Activated CD4-positive, alpha-beta T cell treated with anti-CD3 and anti-CD28 coated beads for 36 hours (primary cell): ENCODE measurements around the gene L3MBTL4. TPM values are rescaled to one million over a fixed set of nuclear protein-coding genes. Genes with fewer than 3 reads are reported as not detected.
"Not testable (repeated sequence)": the region's sequence is repeated elsewhere in the genome, so short reads cannot be mapped to it uniquely, and the experiment has no call there.

ENCODE experiments used
- ATAC-seq: fragments of 200-7000 bp; cut with Tn5 transposase; one replicate; pipeline ENCODE4 v1.10.0; 2021; ENCODE audit warnings: mild to moderate bottlenecking, moderate library complexity
- CTCF ChIA-PET: fragments of 350-600 bp; sonication (Branson Sonifier 250); formaldehyde crosslinking; loops from one replicate; lab custom pipeline; 2021; ENCODE audit warnings: antibody characterized with exemption; lab: Charles Lee
- POLR2A ChIA-PET: fragments of 350-600 bp; sonication (Branson Sonifier 250); formaldehyde crosslinking; loops from one replicate; lab custom pipeline; 2021; ENCODE audit warnings: antibody characterized with exemption, inconsistent platforms; lab: Charles Lee
- DNase-seq: peaks from one replicate; pipeline ENCODE4 v3.0.0-alpha.2; 2020
- H3K27ac Mint-ChIP-seq: one replicate; pipeline ENCODE4 v1.8.0; 2021; ENCODE audit warnings: mixed read lengths
- H3K27me3 Mint-ChIP-seq: one replicate; pipeline ENCODE4 v1.8.0; 2021; ENCODE audit warnings: mixed read lengths
- H3K36me3 Mint-ChIP-seq: one replicate; pipeline ENCODE4 v1.8.0; 2021; ENCODE audit warnings: low read depth, mixed read lengths
- H3K4me1 Mint-ChIP-seq: one replicate; pipeline ENCODE4 v1.8.0; 2021; ENCODE audit warnings: mixed read lengths
- H3K4me3 Mint-ChIP-seq: one replicate; pipeline ENCODE4 v1.8.0; 2021; ENCODE audit warnings: mild to moderate bottlenecking, moderate library complexity, mixed read lengths
- H3K9me3 Mint-ChIP-seq: one replicate; pipeline ENCODE4 v1.8.0; 2021; ENCODE audit warnings: low read depth, mixed read lengths
- intact Hi-C, 2 experiments: fragments of 100-400 bp; cut with DNase I in 1 of 2; cut with micrococcal nuclease in 1 of 2; formaldehyde crosslinking; loops; one replicate each; pipeline versions ENCODE4 v1.14.2 to v1.15.1; 2022 to 2024; cut with DNase I, micrococcal nuclease
- total RNA-seq, 2 experiments: library from RNA; stranded (reverse); gene quantifications; one replicate each; pipeline ENCODE4 v1.2.3, GENCODE V29; 2021

L3MBTL4 gene
- total RNA-seq, 2 experiments from 2014 or later, result 0.11 to 0.21 TPM

DNA sequence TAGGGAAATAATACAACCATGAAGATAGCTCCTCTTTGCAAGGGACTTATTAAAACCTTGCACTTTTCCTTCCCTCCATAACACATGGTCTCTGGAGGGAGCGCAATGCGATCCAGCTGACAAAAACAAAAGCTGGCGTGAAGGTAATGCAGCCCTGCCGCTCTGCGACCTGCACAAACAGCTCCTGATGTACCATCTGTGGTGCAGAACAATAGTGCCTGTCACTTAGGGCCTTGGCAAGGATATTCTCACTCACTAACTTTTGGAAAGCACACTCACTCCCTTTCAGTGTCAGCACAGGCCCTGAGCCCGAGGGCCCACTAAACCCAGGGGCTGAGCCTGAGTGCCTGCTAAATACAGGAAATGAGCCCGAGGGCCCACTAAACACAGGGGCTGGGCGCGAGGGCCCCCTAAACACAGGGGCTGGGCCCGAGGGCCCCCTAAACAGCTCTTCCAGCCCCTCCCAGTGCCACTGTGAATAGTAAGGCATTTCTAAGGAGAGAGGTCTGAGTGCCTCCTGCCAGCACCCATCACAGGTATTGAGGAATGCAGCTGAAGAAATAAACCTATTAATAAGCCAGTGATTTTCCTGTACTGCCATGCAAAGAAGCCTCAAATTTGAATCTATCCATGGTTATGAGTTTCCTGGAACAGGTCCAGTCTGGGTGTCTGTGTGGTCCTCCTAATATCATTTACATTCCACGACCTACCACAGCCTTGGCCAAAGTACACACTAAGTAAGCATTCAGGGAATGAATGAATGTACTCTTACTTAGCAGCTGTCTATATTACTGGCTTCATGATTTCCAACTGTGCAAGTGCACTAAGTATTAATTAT lies 9.3 kb downstream of the L3MBTL4 start:
- no peaks in the 10 kb centered on the region for H3K9me3 Mint-ChIP-seq
- ATAC-seq, result no peak
- intact Hi-C loops, result no loop called here
- no peak overlapping the region for H3K4me3 Mint-ChIP-seq
- ChIA-PET CTCF (no interaction called here), POLR2A (no interaction called here)
- peaks cover 3% of the 10 kb centered on the region for H3K27me3 Mint-ChIP-seq
- H3K36me3 Mint-ChIP-seq, result no peaks in the 10 kb centered on the region
- H3K27ac Mint-ChIP-seq, result no peak overlapping the region
- DNase-seq, result no peak
- H3K4me1 Mint-ChIP-seq, result no peaks in the 10 kb centered on the region

DNA sequence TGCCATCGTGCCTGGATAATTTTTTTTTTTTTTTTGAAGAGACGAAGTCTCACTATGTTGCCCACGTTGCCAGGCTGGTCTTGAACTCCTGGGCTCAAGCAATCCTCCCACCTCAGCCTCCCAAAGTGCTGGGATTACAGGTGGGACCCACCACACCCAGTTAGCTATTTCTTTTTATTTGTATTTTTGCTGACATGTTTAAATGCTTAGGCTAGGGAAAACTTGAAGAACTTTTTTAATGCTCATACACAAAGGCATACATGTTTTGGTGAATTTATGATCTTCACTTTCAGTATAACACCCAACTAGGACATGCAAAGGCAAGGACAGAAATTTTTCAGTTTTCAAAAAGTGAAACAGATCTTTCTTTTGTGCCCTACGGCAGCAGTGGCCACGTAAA lies 9.9 kb downstream of the L3MBTL4 start:
- ChIA-PET CTCF (no interaction called here), POLR2A (no interaction called here)
- H3K4me1 Mint-ChIP-seq, result no peaks in the 10 kb centered on the region
- DNase-seq (no peak), ATAC-seq (no peak)
- no peak overlapping the region for H3K27ac Mint-ChIP-seq
- H3K36me3 Mint-ChIP-seq, result no peaks in the 10 kb centered on the region
- intact Hi-C loops, result no loop called here
- H3K4me3 Mint-ChIP-seq, result no peak overlapping the region
- H3K9me3 Mint-ChIP-seq, result no peaks in the 10 kb centered on the region
- no peaks in the 10 kb centered on the region for H3K27me3 Mint-ChIP-seq

DNA sequence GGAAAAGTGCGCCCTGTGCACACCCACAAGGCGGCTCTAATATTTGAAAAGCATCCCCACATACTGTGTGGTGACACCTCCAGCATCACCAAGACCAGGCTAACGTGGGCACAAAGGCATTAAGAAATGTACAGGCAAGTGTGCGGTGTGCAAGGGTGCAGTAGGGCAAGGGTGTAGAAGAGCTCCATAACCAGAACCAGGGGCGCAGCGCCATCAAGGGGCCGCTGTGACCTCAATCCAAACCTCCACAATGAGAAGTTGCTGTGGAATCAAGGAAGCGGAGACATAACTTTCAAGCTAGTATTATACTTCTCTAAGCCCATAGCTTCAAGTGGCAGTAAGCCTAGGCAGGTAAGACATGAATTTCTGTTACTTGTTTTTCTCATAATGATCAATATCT lies 13.0 kb downstream of the L3MBTL4 start:
- POLR2A ChIA-PET, result no interaction called here
- CTCF ChIA-PET, result no interaction called here
- Mint-ChIP-seq H3K27me3 (no peaks in the 10 kb centered on the region), H3K9me3 (no peaks in the 10 kb centered on the region), H3K4me3 (no peak overlapping the region), H3K4me1 (no peaks in the 10 kb centered on the region), H3K27ac (no peak overlapping the region), H3K36me3 (no peaks in the 10 kb centered on the region)
- DNase-seq (peak; percentile 12), ATAC-seq (no peak)
- intact Hi-C loops, result no loop called here

DNA sequence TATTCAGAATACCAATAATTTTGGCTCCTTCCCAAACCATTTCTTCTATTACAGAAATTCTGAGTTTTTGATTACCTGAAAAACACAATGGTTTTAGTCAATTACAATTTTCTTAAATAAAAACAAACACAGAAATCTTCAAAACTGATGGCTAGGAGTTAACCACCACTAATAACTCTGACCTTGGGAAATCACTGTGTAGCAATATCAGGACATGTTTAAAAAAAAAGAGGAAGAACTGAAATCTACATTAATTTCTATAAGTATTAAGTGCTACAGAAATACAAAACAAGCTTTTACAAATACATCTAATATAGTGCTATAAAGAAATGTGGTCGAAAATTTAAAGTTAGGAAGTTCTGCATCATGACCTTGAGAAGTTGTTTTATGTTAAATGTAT lies 14.9 kb downstream of the L3MBTL4 start:
- CTCF ChIA-PET, result no interaction called here
- intact Hi-C loops, result loop anchor here in 1 of 2 experiments (10.0 kb wide), 1 partner anchor 525 kb away; no protein-coding TSS in a partner anchor

DNA sequence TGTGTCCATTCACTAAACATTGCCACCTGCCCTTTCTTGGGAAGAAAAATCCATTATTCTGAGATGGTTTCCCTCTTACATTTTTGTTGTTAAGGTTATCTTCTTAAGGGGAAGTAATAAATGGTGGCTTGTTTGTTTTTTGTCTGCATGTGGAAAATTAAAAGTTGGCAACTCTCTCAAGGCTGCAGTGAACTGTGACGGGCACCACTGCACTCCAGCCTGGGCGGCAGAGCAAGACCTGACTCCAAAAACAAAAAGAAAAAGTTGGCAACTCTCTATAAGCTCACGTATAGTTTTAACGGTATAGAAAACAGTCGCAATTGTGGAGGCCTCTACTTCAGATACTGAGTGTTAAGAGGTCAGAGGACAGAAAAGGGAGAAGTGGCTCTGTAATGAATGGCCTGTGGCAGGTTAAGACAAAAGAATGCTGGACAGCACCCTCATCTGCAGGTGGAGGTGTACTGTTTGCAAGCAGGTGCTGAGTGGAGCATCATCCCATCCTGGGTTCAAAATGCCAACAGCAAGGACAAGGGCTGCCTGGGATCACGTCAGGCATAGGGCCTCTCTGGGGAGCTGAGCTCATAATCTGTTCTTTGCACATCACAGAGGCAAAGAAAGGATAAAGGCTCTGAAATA lies 16.7 kb downstream of the L3MBTL4 start:
- DNase-seq (no peak), ATAC-seq (no peak)
- H3K4me3 Mint-ChIP-seq, result no peak overlapping the region
- H3K9me3 Mint-ChIP-seq, result peaks cover 3% of the 10 kb centered on the region
- POLR2A ChIA-PET, result no interaction called here
- no peaks in the 10 kb centered on the region for H3K27me3 Mint-ChIP-seq
- no peaks in the 10 kb centered on the region for H3K36me3 Mint-ChIP-seq
- H3K4me1 Mint-ChIP-seq, result no peaks in the 10 kb centered on the region
- intact Hi-C loops, result loop anchor here in 1 of 2 experiments (10.0 kb wide), 1 partner anchor 523 kb away; no protein-coding TSS in a partner anchor
- CTCF ChIA-PET, result no interaction called here
- no peak overlapping the region for H3K27ac Mint-ChIP-seq

More for the DNA sequence above, 14.9 kb downstream of the L3MBTL4 start:
- no peaks in the 10 kb centered on the region for H3K9me3 Mint-ChIP-seq
- no peak for DNase-seq
- H3K4me1 Mint-ChIP-seq, result no peaks in the 10 kb centered on the region
- no peak overlapping the region for H3K27ac Mint-ChIP-seq
- POLR2A ChIA-PET, result interaction anchor here (0.7 kb wide), 1 partner anchor 374 kb away, joined by 3 read pairs; no protein-coding TSS in a partner anchor
- H3K4me3 Mint-ChIP-seq, result no peak overlapping the region
- H3K36me3 Mint-ChIP-seq, result no peaks in the 10 kb centered on the region
- H3K27me3 Mint-ChIP-seq, result no peaks in the 10 kb centered on the region
- no peak for ATAC-seq

DNA sequence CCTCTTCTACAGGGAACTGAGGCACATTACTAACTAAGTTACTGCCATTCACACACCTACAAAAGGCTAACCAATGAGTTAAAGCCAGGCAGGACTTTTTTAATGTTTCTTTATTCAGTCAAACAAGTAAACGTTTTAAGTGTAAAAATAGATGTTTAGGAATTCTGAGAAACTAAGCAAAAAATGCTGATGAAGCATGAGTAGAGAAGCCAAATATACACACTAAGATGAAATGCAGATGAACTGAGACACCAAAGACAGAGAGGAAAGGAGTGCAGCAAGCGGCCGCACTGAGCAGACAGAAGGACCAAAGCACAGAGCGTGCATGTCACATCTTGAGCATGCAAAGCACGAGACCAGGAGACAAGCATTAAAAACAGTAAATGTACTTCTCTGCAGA lies 17.9 kb downstream of the L3MBTL4 start:
- no peak overlapping the region for H3K4me3 Mint-ChIP-seq

DNA sequence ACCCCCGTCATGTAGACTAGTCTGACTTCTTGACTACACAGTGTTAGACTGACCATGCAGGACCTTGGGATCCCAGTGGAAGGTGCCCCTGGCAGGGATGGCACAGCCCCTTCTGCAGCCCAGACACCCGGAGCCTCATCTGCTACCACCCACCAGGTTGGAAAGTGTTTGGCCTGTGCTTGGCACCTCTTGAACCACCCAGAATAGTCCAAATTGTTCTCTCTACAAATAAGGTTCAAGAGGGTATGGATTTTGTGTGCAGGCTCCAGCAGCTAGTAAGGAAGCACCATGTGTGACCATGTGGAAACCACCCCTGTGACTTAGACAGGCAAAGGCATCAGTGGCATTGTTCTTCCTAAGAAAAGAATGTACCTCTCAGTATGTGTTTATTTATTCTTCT lies 18.4 kb downstream of the L3MBTL4 start:
- POLR2A ChIA-PET, result no interaction called here
- intact Hi-C loops, result loop anchor here in 1 of 2 experiments (10.0 kb wide), 1 partner anchor 521 kb away; no protein-coding TSS in a partner anchor
- no peak overlapping the region for H3K27ac Mint-ChIP-seq

More for the DNA sequence above, 17.9 kb downstream of the L3MBTL4 start:
- Mint-ChIP-seq H3K4me1 (no peaks in the 10 kb centered on the region), H3K9me3 (peaks cover 3% of the 10 kb centered on the region), H3K36me3 (no peaks in the 10 kb centered on the region), H3K27ac (no peak overlapping the region), H3K27me3 (no peaks in the 10 kb centered on the region)
- intact Hi-C loops, result loop anchor here in 1 of 2 experiments (10.0 kb wide), 1 partner anchor 522 kb away; no protein-coding TSS in a partner anchor
- ChIA-PET POLR2A (no interaction called here), CTCF (no interaction called here)
- ATAC-seq, result no peak
- no peak for DNase-seq

DNA sequence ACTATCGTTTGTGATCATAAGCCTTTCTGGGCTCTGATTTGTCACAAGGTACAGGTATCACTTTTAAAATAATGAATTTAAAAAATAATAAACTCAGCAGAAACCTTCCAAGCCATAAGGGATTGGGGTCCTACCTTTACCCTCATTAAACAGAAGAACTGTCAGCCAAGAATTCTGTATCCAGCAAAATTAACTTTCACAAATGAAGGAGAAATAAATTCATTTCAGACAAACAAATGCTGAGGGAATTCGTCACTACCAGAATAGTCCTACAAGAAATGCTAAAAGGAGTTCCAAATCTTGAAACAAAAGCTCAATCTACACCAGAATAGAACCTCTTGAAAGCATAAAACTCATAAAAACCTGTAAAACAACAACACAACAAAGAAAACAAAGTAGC lies 25.7 kb downstream of the L3MBTL4 start:
- ChIA-PET POLR2A (no interaction called here), CTCF (no interaction called here)
- ATAC-seq (no peak), DNase-seq (no peak)
- intact Hi-C loops, result no loop called here
- H3K27me3 Mint-ChIP-seq, result peaks cover 2% of the 10 kb centered on the region
- no peak overlapping the region for H3K4me3 Mint-ChIP-seq
- peaks cover 21% of the 10 kb centered on the region for H3K9me3 Mint-ChIP-seq
- no peaks in the 10 kb centered on the region for H3K36me3 Mint-ChIP-seq
- H3K27ac Mint-ChIP-seq, result no peak overlapping the region
- no peaks in the 10 kb centered on the region for H3K4me1 Mint-ChIP-seq

More for the DNA sequence above, 18.4 kb downstream of the L3MBTL4 start:
- CTCF ChIA-PET, result no interaction called here
- H3K27me3 Mint-ChIP-seq, result no peaks in the 10 kb centered on the region
- ATAC-seq (no peak), DNase-seq (no peak)
- H3K4me3 Mint-ChIP-seq, result no peak overlapping the region
- no peaks in the 10 kb centered on the region for H3K4me1 Mint-ChIP-seq
- H3K36me3 Mint-ChIP-seq, result no peaks in the 10 kb centered on the region
- H3K9me3 Mint-ChIP-seq, result peaks cover 8% of the 10 kb centered on the region

DNA sequence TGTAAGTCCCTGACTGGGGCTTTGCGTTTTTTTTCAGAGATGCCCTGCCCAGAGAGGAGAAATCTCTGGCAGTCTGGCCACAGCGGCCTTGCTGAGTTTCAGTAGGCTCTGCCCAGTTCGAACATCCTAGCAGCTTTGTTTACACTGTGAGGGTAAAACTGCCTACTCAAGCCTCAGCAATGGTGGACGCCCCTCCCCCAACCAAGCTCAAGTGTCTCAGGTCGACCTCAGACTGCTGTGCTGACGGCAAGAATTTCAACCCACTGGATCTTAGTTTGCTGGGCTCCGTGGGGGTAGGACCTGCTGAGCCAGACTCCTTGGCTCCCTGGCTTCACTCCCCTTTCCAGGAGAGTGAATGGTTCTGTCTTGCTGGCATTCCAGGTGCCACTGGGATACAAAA lies 31.7 kb downstream of the L3MBTL4 start:
- Mint-ChIP-seq H3K4me1 (no peaks in the 10 kb centered on the region), H3K27me3 (peaks cover 4% of the 10 kb centered on the region), H3K9me3 (peaks cover 6% of the 10 kb centered on the region), H3K27ac (no peak overlapping the region), H3K4me3 (no peak overlapping the region), H3K36me3 (no peaks in the 10 kb centered on the region)
- intact Hi-C loops, result loop anchor here in 1 of 2 experiments (5.0 kb wide), 1 partner anchor 51 kb away; no protein-coding TSS in a partner anchor
- DNase-seq, result no peak
- POLR2A ChIA-PET, result no interaction called here
- no peak for ATAC-seq
- CTCF ChIA-PET, result no interaction called here

DNA sequence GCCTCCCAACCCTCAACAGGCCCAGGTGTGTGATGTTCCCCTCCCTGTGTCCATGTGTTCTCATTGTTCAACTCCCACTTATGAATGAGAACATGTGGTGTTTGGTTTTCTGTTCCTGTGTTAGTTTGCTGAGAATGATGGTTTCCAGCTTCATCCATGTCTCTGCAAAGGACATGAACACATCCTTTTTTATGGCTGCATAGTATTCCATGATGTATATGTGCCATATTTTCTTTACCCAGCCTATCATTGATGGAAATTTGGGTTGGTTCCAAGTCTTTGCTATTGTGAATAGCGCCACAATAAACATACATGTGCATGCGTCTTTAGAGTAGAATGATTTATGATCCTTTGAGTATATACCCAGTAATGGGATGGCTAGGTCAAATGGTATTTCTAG lies 37.2 kb downstream of the L3MBTL4 start:
- H3K4me1 Mint-ChIP-seq, ATAC-seq, H3K9me3 Mint-ChIP-seq, DNase-seq, H3K27me3 Mint-ChIP-seq, H3K36me3 Mint-ChIP-seq, H3K4me3 Mint-ChIP-seq, CTCF ChIA-PET, H3K27ac Mint-ChIP-seq, intact Hi-C loops, POLR2A ChIA-PET: not testable (repeated sequence)

DNA sequence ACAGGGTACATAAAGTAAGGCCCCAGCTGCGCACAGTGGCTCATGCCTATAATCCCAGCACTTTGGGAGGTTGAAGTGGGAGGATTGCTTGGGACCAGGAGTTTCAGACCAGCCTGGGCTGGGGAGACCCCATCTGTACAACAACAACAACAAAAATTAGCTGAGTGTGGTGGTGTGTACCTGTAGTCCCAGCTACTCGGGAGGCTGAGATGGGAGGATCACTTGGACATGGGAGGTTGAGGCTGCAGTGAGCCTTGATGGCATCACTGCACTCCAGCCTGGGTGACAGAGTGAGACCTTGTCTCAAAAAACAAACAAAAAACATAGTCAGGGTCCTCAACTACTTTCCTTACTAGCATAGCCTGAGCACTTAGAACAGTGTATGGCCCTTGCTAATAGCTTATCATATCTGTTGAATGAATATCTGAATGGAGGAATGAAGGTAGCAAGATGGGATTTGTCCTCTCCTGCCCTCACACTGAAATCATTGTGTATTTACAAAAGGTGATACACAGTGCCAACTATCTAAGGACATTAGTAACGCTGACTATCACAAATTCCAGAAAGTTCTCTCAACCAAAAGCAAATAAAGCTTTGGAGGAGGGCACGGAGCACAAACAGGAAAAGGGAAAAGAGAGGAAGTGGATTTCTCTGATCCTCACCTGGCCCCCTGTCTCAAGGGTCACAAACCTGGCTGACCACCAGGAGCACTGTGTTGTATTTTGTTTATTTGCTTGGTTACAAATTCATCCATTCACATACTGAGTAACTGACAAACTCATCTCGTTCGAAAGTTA lies 38.1 kb downstream of the L3MBTL4 start:
- Mint-ChIP-seq H3K36me3 (no peaks in the 10 kb centered on the region), H3K9me3 (peaks cover 6% of the 10 kb centered on the region), H3K27me3 (peaks cover 2% of the 10 kb centered on the region), H3K4me1 (no peaks in the 10 kb centered on the region), H3K27ac (no peak overlapping the region), H3K4me3 (no peak overlapping the region)
- ChIA-PET POLR2A (no interaction called here), CTCF (no interaction called here)
- ATAC-seq (no peak), DNase-seq (no peak)
- intact Hi-C loops, result no loop called here
